HepG2 (cell line): ENCODE results near the gene KTN1. TPM values are rescaled to one million over a fixed set of nuclear protein-coding genes. Genes with fewer than 3 reads are reported as not detected.

Experiments used
- BRCA1 ChIP-seq: sonication (generic); formaldehyde crosslinking; IDR thresholded peaks from 2 replicates; pipeline ENCODE4 v1.4.0; 2020; ENCODE audit warnings: missing genetic modification reagents
- CSRNP2 ChIP-seq: sonication (generic); formaldehyde crosslinking; conservative IDR thresholded peaks from 2 replicates; pipeline ENCODE4 v1.8.0; 2022; ENCODE audit warnings: low read depth, missing genetic modification reagents
- FOXA3 ChIP-seq: IDR thresholded peaks from 2 replicates; pipeline ENCODE4 v1.6.1; 2016; ENCODE audit warnings: missing genetic modification reagents, missing compliant biosample characterization
- MXD3 ChIP-seq: IDR thresholded peaks from 2 replicates; pipeline ENCODE4 v1.6.1; 2016; ENCODE audit warnings: mild to moderate bottlenecking, missing biosample characterization, missing genetic modification reagents
- NPAS2 ChIP-seq: sonication (generic); formaldehyde crosslinking; IDR thresholded peaks from 2 replicates; pipeline ENCODE4 v1.8.0; 2022; ENCODE audit warnings: mild to moderate bottlenecking, missing genetic modification reagents, borderline replicate concordance
- NRL ChIP-seq: sonication (generic); formaldehyde crosslinking; IDR thresholded peaks from 2 replicates; pipeline ENCODE4 v1.5.0; 2020; ENCODE audit warnings: missing genetic modification reagents, mild to moderate bottlenecking, moderate library complexity, borderline replicate concordance
- RERE ChIP-seq: IDR thresholded peaks from 2 replicates; pipeline ENCODE4 v1.6.1; 2016; ENCODE audit warnings: low read depth, missing genetic modification reagents, missing compliant biosample characterization
- SKIL ChIP-seq: sonication (generic); formaldehyde crosslinking; IDR thresholded peaks from 2 replicates; pipeline ENCODE4 v1.8.0; 2022; ENCODE audit warnings: missing genetic modification reagents, mild to moderate bottlenecking, moderate library complexity, borderline replicate concordance
- TARDBP ChIP-seq: sonication (generic); formaldehyde crosslinking; IDR thresholded peaks from 2 replicates; pipeline ENCODE4 v1.8.0; 2022; ENCODE audit warnings: mild to moderate bottlenecking, missing genetic modification reagents
- THRA ChIP-seq: sonication (generic); formaldehyde crosslinking; IDR thresholded peaks from 2 replicates; pipeline ENCODE4 v1.4.0; 2020; ENCODE audit warnings: missing genetic modification reagents, borderline replicate concordance
- XBP1 ChIP-seq: sonication (generic); formaldehyde crosslinking; IDR thresholded peaks from 2 replicates; pipeline ENCODE4 v1.5.0; 2020; ENCODE audit warnings: missing genetic modification reagents
- ZNF670 ChIP-seq: sonication (generic); formaldehyde crosslinking; IDR thresholded peaks from 2 replicates; pipeline ENCODE4 v1.8.0; 2022; ENCODE audit warnings: mild to moderate bottlenecking, missing genetic modification reagents, borderline replicate concordance
- ZNF740 ChIP-seq: sonication (generic); formaldehyde crosslinking; IDR thresholded peaks from 2 replicates; pipeline ENCODE4 v1.4.0; 2020; ENCODE audit warnings: missing genetic modification reagents
- ZNF891 ChIP-seq: sonication (generic); formaldehyde crosslinking; IDR thresholded peaks from 2 replicates; pipeline ENCODE4 v1.5.0; 2020; ENCODE audit warnings: mild to moderate bottlenecking, missing genetic modification reagents
- ZSCAN31 ChIP-seq: sonication (generic); formaldehyde crosslinking; IDR thresholded peaks from 2 replicates; pipeline ENCODE4 v1.5.0; 2020; ENCODE audit warnings: low read depth, mild to moderate bottlenecking, missing genetic modification reagents
- polyA plus RNA-seq, 8 experiments: library from polyadenylated mRNA; depleted of rRNA in 3 of 8; stranded (reverse) in 7 of 8; unstranded in 1 of 8; fragments of >200 nt; fragmentation: Illumina TruSeq in 4 of 8; extraction: Trizol in 4 of 8; gene quantifications; 2 replicates each; pipeline versions ENCODE4 v1.2.1 to v1.2.3, GENCODE V29; 2011 to 2016; ENCODE audit warnings: low read depth in 4 of 8, missing spikeins in 1 of 8, mixed read lengths in 1 of 8; ENCODE audit not compliant: insufficient read depth in 1 of 8
- total RNA-seq, 5 experiments: library from RNA; depleted of rRNA; stranded (reverse); fragments of >200 nt; fragmentation: Illumina TruSeq; extraction: Trizol; gene quantifications; 2 replicates each; pipeline ENCODE4 v1.2.3, GENCODE V29; 2016; ENCODE audit warnings: low read depth in 1 of 5

The KTN1 gene
- total and polyA plus RNA-seq, 2 of the 13 experiments (the other 11 are each of a cell fraction or from before 2014, with no cell fraction given), result 60.6 to 169 TPM

GRCh38 chr14:55579724-55580469 is at the start of gene KTN1 (continued):
- TF ChIP-seq SKIL (CRISPR knock-in tag) (no peak), FOXA3 (CRISPR knock-in tag) (0 out of 2 replicates have a peak, but pooled peaks have one; percentile 24), TARDBP (CRISPR knock-in tag) (0 out of 2 replicates have a peak, but pooled peaks have one; percentile 34), RERE (CRISPR knock-in tag) (no peak), MXD3 (CRISPR knock-in tag) (0 out of 2 replicates have a peak, but pooled peaks have one; percentile 43), ZNF891 (CRISPR knock-in tag) (peak; percentile 67; the same call in 1 of the 2 replicates), THRA (CRISPR knock-in tag) (0 out of 2 replicates have a peak, but pooled peaks have one; percentile 20), CSRNP2 (CRISPR knock-in tag) (no peak), BRCA1 (CRISPR knock-in tag) (no peak), NRL (CRISPR knock-in tag) (no peak), ZNF740 (CRISPR knock-in tag) (no peak), NPAS2 (CRISPR knock-in tag) (no peak), XBP1 (CRISPR knock-in tag) (no peak), ZNF670 (CRISPR knock-in tag) (no peak), ZSCAN31 (CRISPR knock-in tag) (no peak)
